ENCODE results near the gene ARHGEF7. TPM values are rescaled to one million over a fixed set of nuclear protein-coding genes. Genes with fewer than 3 reads are reported as not detected.

Gene ARHGEF7
- total RNA-seq, 1 donor from 2014 or later: 227 TPM

- no peaks in the 10 kb centered on the region for H3K36me3 Mint-ChIP-seq (ENCODE audit: unreplicated experiment)
- DNase-seq: no peak
Measured at GRCh38 chr13:111267205-111267604, 152.1 kb downstream of the ARHGEF7 start.

DNA sequence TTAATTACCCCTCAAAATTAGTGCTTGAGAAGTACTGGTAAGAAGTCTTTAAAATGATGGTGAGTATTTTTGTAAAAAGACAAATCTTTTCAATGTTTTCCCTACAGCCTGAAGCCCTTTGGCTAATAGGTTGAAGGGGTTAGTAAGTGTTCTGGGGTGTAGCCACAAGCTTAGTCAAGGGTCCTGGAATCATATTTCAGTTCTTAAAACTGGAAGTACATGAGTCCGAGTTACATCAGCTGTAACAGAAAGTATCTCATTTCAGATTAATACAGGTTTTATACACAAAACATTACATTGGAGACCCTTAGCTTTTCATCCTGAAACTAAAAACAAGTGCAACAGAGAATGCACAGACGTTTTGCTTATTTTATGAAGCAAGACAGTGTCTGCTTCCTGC, 152.7 kb downstream of the ARHGEF7 start:
- Mint-ChIP-seq H3K27me3 (ENCODE audit: unreplicated experiment) (no peaks in the 10 kb centered on the region), H3K4me1 (ENCODE audit: low read depth, unreplicated experiment) (peaks cover 32% of the 10 kb centered on the region), H3K27ac (ENCODE audit: unreplicated experiment) (peak overlapping the region; percentile 80), H3K36me3 (ENCODE audit: unreplicated experiment) (no peaks in the 10 kb centered on the region), H3K4me3 (ENCODE audit: unreplicated experiment) (no peak overlapping the region), H3K9me3 (ENCODE audit: unreplicated experiment) (peaks cover 9% of the 10 kb centered on the region)
- no peak for TF ChIP-seq CTCF (IDR thresholded peaks at IDR 0.05; ENCODE audit: partially characterized antibody, unreplicated experiment)
- no peak for DNase-seq

More at GRCh38 chr13:111267205-111267604, 152.1 kb downstream of the ARHGEF7 start:
- H3K27me3 Mint-ChIP-seq (ENCODE audit: unreplicated experiment): no peaks in the 10 kb centered on the region
- peaks cover 9% of the 10 kb centered on the region for H3K9me3 Mint-ChIP-seq (ENCODE audit: unreplicated experiment)
- H3K27ac Mint-ChIP-seq (ENCODE audit: unreplicated experiment): peak overlapping the region; percentile 80
- no peak for TF ChIP-seq CTCF (IDR thresholded peaks at IDR 0.05; ENCODE audit: partially characterized antibody, unreplicated experiment)
- no peak overlapping the region for H3K4me3 Mint-ChIP-seq (ENCODE audit: unreplicated experiment)
- H3K4me1 Mint-ChIP-seq (ENCODE audit: low read depth, unreplicated experiment): peaks cover 32% of the 10 kb centered on the region

DNA sequence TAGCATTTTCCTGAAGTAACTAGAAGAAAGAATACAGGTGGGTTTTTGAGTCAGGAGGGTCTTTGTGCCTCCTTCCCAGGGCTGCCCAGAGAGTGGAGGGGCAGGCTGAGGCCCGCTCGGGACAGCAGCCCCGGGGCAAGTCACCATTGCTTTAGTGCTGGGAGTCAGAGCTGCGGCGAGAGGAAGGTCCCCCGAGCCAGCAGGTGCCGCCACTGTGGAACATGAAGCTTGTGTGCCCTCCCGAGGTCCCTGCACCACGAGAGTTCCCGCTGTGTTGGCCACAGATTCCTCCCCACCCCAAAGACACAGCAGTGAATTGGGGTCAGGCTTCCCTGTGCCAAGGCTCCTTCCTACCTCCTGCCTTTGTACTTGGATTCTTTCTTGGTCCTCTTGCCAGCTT, 154.4 kb downstream of the ARHGEF7 start:
- H3K9me3 Mint-ChIP-seq (ENCODE audit: unreplicated experiment): peaks cover 9% of the 10 kb centered on the region
- no peak for TF ChIP-seq CTCF (IDR thresholded peaks at IDR 0.05; ENCODE audit: partially characterized antibody, unreplicated experiment)
- H3K27ac Mint-ChIP-seq (ENCODE audit: unreplicated experiment): peak overlapping the region; percentile 29
- no peaks in the 10 kb centered on the region for H3K27me3 Mint-ChIP-seq (ENCODE audit: unreplicated experiment)
- H3K4me1 Mint-ChIP-seq (ENCODE audit: low read depth, unreplicated experiment): peaks cover 24% of the 10 kb centered on the region
- no peak overlapping the region for H3K4me3 Mint-ChIP-seq (ENCODE audit: unreplicated experiment)
- H3K36me3 Mint-ChIP-seq (ENCODE audit: unreplicated experiment): no peaks in the 10 kb centered on the region
- no peak for DNase-seq

DNA sequence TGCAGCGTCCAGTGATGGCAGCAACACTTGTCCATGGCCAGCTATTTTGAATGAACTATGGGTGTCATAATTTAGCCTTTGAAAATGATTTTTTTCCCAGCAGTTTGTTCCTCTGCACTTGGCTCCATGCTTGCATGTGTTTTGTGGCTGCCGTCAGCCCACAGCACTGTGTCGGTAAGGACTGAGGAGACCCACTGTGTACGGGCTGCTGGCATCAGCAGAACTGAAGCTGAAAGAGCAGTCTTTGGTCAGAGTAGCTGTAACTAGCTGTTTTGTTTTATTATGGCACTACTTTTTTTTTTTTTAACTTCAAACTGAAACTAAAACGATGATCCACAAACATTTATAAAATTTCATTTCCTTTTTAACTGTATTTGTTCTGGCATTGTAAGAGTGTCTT, 155.0 kb downstream of the ARHGEF7 start:
- DNase-seq: no peak
- Mint-ChIP-seq H3K27ac (ENCODE audit: unreplicated experiment) (peak overlapping the region; percentile 29), H3K9me3 (ENCODE audit: unreplicated experiment) (peaks cover 9% of the 10 kb centered on the region), H3K4me1 (ENCODE audit: low read depth, unreplicated experiment) (peaks cover 23% of the 10 kb centered on the region), H3K27me3 (ENCODE audit: unreplicated experiment) (no peaks in the 10 kb centered on the region), H3K4me3 (ENCODE audit: unreplicated experiment) (no peak overlapping the region), H3K36me3 (ENCODE audit: unreplicated experiment) (no peaks in the 10 kb centered on the region)
- no peak for TF ChIP-seq CTCF (IDR thresholded peaks at IDR 0.05; ENCODE audit: partially characterized antibody, unreplicated experiment)

GRCh38 chr13:111270765-111271698, 155.9 kb downstream of the ARHGEF7 start:
- Mint-ChIP-seq H3K4me1 (ENCODE audit: low read depth, unreplicated experiment) (peaks cover 20% of the 10 kb centered on the region), H3K27ac (ENCODE audit: unreplicated experiment) (peak overlapping the region; percentile 69), H3K27me3 (ENCODE audit: unreplicated experiment) (no peaks in the 10 kb centered on the region), H3K36me3 (ENCODE audit: unreplicated experiment) (no peaks in the 10 kb centered on the region), H3K9me3 (ENCODE audit: unreplicated experiment) (peaks cover 9% of the 10 kb centered on the region), H3K4me3 (ENCODE audit: unreplicated experiment) (no peak overlapping the region)
- TF ChIP-seq CTCF (IDR thresholded peaks at IDR 0.05; ENCODE audit: partially characterized antibody, unreplicated experiment): no peak
- DNase-seq: no peak
